ENCODE results near the gene BTBD18. TPM values are rescaled to one million over a fixed set of nuclear protein-coding genes. Genes with fewer than 3 reads are reported as not detected.

Gene BTBD18
- total and polyA plus RNA-seq, 2 of the 13 experiments (the other 11 are each of a cell fraction or from before 2014, with no cell fraction given): not detected

DNA sequence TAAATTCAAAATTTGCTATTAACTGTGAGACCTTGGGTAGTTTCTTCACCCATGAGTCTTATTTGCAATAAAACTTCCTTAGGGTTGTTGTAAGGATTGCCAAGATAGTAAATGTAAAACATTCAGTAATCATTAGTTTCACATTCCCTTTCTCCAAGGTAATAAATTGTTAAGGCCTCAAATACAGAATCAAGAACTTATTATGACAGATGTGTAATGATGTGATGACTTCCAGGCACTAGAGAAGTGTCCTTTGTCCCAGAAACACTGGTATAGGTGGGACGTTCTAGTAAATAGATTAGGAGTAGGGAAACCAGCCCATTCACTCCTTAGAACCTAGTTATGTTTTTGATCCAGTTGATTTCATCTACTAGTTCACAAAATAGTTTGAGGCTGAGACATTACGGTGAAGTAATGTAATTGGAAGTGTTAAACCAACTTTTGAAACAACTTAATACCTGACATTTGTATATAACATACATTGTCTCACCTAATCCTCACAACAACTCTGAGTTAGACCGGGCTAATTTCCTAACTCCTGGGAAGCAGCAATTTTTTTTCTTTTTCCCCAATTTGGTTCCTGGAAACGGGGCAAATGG lies 35.5 kb upstream of the BTBD18 start:
- FAIRE-seq (no peak), DNase-seq (ENCODE audit: low spot score) (no peak), ATAC-seq (no peak)
- Histone ChIP-seq H4K20me1 (ENCODE audit: insufficient read depth, low read length) (peaks cover 40% of the 10 kb centered on the region), H3K27me3 (ENCODE audit: control insufficient read depth in 1 of 2, insufficient read depth in 2 of 2, low read length in 2 of 2) (no peaks in the 10 kb centered on the region), H3K36me3 (replicated peaks in 1 of 2; ENCODE audit: control insufficient read depth in 1 of 2, insufficient read depth in 2 of 2, low read length in 2 of 2) (peaks cover 4 to 16% of the 10 kb centered on the region in 2 experiments), H3K9ac (ENCODE audit: insufficient read depth, low read depth, low read length) (no peak overlapping the region; the same call in 1 of the 2 replicates), H3K9me3 (ENCODE audit: low read length) (no peaks in the 10 kb centered on the region), H3K4me3 (replicated peaks in 1 of 3; ENCODE audit: insufficient read depth in 1 of 3, low read depth in 2 of 3, low read length in 3 of 3) (no peak overlapping the region), H3K79me2 (ENCODE audit: insufficient read depth, low read length) (peaks cover 96% of the 10 kb centered on the region), H3K4me1 (ENCODE audit: insufficient read depth, low read length) (peaks cover 97% of the 10 kb centered on the region), H3K4me2 (ENCODE audit: low read depth, low read length) (peak overlapping the region; percentile 46; the same call in 1 of the 2 replicates), H3K27ac (ENCODE audit: extremely low read length, insufficient read depth, low read length) (peak overlapping the region; percentile 69), H2AFZ (ENCODE audit: low read length) (no peak overlapping the region)
- intact Hi-C loops (cut with micrococcal nuclease; ENCODE audit: unreplicated experiment): no loop called here
- in situ Hi-C loops (cut with HindIII; ENCODE audit: extremely low pct_ligation_motif_present, low pct_unique_long_range_greater_than_20kb): no loop called here
- WGBS (ENCODE audit: low lambda C conversion rate): 82% methylated on average over 4 of the region's 4 CpGs
- TF ChIP-seq, protein P1, sequence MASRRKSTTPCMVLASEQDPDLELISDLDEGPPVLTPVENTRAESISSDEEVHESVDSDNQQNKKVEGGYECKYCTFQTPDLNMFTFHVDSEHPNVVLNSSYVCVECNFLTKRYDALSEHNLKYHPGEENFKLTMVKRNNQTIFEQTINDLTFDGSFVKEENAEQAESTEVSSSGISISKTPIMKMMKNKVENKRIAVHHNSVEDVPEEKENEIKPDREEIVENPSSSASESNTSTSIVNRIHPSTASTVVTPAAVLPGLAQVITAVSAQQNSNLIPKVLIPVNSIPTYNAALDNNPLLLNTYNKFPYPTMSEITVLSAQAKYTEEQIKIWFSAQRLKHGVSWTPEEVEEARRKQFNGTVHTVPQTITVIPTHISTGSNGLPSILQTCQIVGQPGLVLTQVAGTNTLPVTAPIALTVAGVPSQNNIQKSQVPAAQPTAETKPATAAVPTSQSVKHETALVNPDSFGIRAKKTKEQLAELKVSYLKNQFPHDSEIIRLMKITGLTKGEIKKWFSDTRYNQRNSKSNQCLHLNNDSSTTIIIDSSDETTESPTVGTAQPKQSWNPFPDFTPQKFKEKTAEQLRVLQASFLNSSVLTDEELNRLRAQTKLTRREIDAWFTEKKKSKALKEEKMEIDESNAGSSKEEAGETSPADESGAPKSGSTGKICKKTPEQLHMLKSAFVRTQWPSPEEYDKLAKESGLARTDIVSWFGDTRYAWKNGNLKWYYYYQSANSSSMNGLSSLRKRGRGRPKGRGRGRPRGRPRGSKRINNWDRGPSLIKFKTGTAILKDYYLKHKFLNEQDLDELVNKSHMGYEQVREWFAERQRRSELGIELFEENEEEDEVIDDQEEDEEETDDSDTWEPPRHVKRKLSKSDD (CRISPR knock-in tag; IDR thresholded peaks at IDR 0.05; ENCODE audit: low read depth): no peak
- TF ChIP-seq EHMT2 (IDR thresholded peaks at IDR 0.05; ENCODE audit: borderline replicate concordance, low read depth, low read length): 0 out of 2 replicates have a peak, but pooled peaks have one; percentile 1
- CTCF ChIA-PET (ENCODE audit: low intra/inter-chr PET ratio, low total read pairs): no interaction called here
- BruUV-seq (replicated peaks): no TSS peak
- POLR2A ChIA-PET: interaction anchor here (1.3 to 2.9 kb wide), 3 partner anchors 8 to 26 kb away, joined by 3 to 31 read pairs (median 6); partner anchors contain the start of gene CTNND1

DNA sequence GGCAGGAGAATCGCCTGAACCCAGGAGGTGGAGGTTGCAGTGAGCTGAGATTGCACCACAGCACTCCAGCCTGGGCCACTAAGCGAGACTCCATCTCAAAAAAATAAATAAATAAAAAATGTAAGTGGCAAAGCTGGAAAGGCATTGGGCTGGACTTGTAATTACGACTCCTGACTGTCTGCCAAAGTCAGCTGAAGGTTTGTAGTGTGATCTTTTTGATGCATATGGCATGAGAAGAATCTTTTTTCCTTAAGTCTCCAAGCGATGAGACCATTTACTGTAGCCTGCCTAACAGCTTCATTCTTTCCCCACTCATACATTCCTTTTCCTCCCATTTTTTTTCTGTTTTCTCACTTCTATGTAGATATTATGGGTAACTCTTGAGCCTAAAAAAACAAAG lies 34.8 kb upstream of the BTBD18 start:
- in situ Hi-C loops (cut with HindIII; ENCODE audit: extremely low pct_ligation_motif_present, low pct_unique_long_range_greater_than_20kb) (no loop called here), intact Hi-C loops (cut with micrococcal nuclease; ENCODE audit: unreplicated experiment) (no loop called here)
- FAIRE-seq: no peak
- H2AFZ ChIP-seq (ENCODE audit: low read length): no peak overlapping the region
- H3K4me2 ChIP-seq (ENCODE audit: low read depth, low read length): peak overlapping the region; percentile 25; the same call in 1 of the 2 replicates
- H3K4me1 ChIP-seq (ENCODE audit: insufficient read depth, low read length): peaks cover 97% of the 10 kb centered on the region
- no peak overlapping the region for H3K4me3 ChIP-seq (replicated peaks in 1 of 3; ENCODE audit: insufficient read depth in 1 of 3, low read depth in 2 of 3, low read length in 3 of 3)
- POLR2A ChIA-PET: interaction anchor here (1.3 kb wide), 1 partner anchor 25 kb away, joined by 6 read pairs; the partner anchor contains the start of gene CTNND1
- no peak for ATAC-seq
- TF ChIP-seq, protein P2, sequence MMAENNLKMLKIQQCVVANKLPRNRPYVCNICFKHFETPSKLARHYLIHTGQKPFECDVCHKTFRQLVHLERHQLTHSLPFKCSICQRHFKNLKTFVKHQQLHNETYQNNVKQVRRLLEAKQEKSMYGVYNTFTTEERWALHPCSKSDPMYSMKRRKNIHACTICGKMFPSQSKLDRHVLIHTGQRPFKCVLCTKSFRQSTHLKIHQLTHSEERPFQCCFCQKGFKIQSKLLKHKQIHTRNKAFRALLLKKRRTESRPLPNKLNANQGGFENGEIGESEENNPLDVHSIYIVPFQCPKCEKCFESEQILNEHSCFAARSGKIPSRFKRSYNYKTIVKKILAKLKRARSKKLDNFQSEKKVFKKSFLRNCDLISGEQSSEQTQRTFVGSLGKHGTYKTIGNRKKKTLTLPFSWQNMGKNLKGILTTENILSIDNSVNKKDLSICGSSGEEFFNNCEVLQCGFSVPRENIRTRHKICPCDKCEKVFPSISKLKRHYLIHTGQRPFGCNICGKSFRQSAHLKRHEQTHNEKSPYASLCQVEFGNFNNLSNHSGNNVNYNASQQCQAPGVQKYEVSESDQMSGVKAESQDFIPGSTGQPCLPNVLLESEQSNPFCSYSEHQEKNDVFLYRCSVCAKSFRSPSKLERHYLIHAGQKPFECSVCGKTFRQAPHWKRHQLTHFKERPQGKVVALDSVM (CRISPR knock-in tag; IDR thresholded peaks at IDR 0.05): 0 out of 2 replicates have a peak, but pooled peaks have one; percentile 36
- no peak for TF ChIP-seq CENPT (CRISPR knock-in tag; IDR thresholded peaks at IDR 0.05; ENCODE audit: low read depth)
- 87% methylated on average over 4 of the region's 4 CpGs for WGBS (ENCODE audit: low lambda C conversion rate)
- BruUV-seq (replicated peaks): no TSS peak
- no peaks in the 10 kb centered on the region for H3K27me3 ChIP-seq (ENCODE audit: control insufficient read depth in 1 of 2, insufficient read depth in 2 of 2, low read length in 2 of 2)
- H3K9me3 ChIP-seq (ENCODE audit: low read length): no peaks in the 10 kb centered on the region
- H3K79me2 ChIP-seq (ENCODE audit: insufficient read depth, low read length): peaks cover 96% of the 10 kb centered on the region
- peak overlapping the region; percentile 69 for H3K27ac ChIP-seq (ENCODE audit: extremely low read length, insufficient read depth, low read length)
- CTCF ChIA-PET (ENCODE audit: low intra/inter-chr PET ratio, low total read pairs): no interaction called here
- H3K36me3 ChIP-seq (replicated peaks in 1 of 2; ENCODE audit: control insufficient read depth in 1 of 2, insufficient read depth in 2 of 2, low read length in 2 of 2): peaks cover 3 to 9% of the 10 kb centered on the region in 2 experiments; a peak in 4 of 5 replicates
- no peak overlapping the region for H3K9ac ChIP-seq (ENCODE audit: insufficient read depth, low read depth, low read length)
- DNase-seq (ENCODE audit: low spot score): no peak
- peaks cover 37% of the 10 kb centered on the region for H4K20me1 ChIP-seq (ENCODE audit: insufficient read depth, low read length)

Data from HepG2 (cell line).